GM19467 (cell line): ENCODE results near the gene MYO18A.

Source experiments
- ATAC-seq: cut with Tn5 transposase; IDR thresholded peaks from one replicate; pipeline ENCODE4 v1.9.1; 2021; ENCODE audit warnings: mild to moderate bottlenecking, moderate library complexity; ENCODE audit not compliant: unreplicated experiment

The MYO18A gene

DNA sequence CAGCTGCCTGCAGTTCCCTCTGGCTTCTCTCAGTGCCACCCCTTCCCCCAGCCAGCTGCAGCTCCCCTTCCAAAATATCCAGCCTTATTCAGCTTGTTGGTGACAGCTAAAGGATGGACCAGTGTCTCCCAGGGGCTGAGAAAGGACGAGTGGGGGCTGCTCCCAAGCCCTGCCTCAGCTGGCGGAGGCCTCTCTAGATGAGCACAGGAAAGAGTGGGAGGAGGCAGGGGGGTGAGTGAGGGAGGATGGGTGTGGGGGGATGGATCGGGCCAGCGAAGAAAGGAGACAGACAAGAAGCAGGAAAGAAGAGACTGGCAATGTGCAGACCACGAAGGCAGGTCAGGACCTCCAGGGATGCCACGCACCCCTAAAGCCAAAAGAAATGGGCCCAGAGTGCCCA is 119.7 kb downstream of the MYO18A start:
- ATAC-seq: no peak

DNA sequence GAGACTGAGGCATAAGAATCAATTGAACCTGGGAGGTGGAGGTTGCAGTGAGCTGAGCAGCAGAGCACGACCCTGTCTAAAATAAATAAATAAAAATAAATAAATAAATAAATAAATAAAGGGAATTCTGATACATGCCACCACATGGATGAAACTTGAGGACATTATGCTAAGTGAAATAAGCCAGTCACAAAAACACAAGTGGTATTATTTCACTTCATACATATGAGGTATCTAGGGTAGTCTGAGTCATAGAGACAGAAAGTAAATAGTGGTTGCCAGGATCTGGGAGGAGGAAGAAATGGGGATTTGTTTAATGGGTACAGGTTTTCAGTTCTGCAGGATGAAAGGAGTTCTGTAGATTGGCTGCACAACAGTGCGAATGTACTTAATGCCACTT is 120.9 kb downstream of the MYO18A start:
- ATAC-seq: no peak

DNA sequence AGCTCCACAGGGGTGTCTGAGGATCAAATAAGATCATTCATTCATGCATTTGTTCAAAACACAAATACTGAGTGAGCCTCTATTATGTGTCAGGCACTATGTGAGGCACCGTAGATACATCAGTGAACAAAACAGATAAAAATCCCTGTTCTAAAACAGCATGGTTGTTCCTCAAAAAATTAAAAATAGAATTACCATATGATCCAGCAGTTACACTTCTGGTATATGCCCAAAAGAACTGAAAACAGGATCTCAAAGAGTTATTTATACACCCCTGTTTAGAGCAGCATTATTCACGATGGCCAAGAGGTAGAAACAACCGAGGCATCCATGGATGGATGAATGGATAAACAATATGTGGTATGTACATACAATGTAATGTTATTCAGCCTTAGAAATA is 121.8 kb downstream of the MYO18A start:
- no peak for ATAC-seq

- ATAC-seq: no peak
Observed at GRCh38 chr17:29057361-29057760, 122.8 kb downstream of the MYO18A start.

- no peak for ATAC-seq
Observed at GRCh38 chr17:29054835-29055234, 125.4 kb downstream of the MYO18A start.

GRCh38 chr17:29051731-29052130 is 128.5 kb downstream of the MYO18A start:
- no peak for ATAC-seq

DNA sequence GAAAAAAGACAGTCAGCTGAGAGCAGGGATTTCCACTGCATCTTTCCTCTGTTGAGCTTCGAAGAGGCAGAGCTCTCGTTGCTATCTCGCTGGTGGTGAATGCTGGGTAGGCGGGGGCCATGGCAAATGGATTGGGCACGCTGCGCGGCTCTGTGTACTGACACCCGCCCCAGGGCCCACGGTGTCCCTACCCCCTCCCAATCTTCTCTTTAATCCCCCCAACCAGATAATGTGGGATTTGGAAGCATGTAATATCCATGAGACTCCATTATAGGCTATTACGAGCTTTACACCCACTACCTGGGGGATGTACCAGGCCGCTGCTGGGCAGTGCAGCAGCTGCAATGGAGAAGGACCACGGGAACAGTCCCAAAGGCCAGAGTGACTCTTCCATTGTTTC is 129.0 kb downstream of the MYO18A start:
- ATAC-seq: no peak

DNA sequence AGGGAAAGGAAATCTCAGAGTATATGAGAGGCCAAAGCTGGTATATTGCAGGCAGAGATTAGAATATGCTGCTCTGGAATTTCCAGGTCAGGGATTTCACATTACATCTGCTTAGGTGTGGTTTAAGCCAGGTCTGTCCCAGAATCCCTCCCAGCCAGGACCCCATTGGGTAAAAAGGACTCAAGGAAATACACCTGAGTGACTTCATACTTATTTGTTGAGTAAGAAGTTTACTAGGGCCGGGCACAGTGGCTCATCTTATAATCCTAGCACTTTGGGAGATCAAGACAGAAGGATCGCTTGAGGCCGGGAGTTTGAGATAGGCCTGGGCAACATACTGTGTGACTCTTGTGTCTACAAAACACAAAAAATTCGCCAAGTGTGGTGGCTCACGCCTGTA is 130.0 kb downstream of the MYO18A start:
- no peak for ATAC-seq

- ATAC-seq: no peak
Observed at GRCh38 chr17:29049541-29050145, 130.6 kb downstream of the MYO18A start.

DNA sequence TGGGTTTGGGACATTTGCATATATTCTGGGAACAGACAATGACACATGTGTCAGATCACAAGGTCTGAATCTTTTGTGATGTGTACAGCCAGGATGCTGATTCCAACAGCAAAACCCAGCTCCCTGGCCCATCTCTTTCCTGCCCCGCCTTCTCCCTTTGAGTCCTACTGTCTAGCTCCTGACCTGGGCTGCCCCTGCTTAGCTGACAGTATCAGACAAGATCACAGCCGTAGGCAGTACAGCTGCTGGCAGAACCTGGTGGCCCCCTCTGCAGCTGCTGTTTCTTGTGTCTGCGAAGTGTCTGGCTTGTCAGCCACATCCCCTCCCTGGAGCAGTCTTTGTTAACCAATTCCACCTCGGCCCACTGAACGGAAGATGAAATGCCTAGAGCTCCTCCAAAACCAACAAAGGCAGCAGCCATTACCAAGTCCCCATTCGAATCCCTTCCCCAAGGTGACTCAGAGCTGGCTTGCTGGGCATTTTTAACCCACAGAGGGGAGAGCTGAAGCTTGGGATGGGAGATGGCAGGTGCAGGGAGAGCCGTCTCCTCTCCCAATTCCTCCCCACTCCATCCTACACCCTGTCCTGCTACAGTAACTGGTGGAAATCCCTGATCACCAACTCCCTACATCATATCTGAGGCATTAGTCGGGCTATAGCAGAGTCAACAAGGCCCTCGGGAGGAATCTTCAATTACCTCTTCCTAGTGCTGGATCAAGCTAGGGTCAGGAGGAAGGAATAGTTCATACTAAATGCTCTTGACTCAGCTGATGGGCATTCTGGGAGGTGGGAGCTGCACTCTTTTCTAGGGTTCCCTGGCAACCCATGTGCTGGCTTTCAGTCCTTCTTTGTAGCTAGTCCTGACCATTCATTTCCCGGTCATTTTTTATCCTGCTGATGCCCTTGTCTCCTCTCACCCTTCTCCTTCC is 131.5 kb downstream of the MYO18A start:
- ATAC-seq: no peak

DNA sequence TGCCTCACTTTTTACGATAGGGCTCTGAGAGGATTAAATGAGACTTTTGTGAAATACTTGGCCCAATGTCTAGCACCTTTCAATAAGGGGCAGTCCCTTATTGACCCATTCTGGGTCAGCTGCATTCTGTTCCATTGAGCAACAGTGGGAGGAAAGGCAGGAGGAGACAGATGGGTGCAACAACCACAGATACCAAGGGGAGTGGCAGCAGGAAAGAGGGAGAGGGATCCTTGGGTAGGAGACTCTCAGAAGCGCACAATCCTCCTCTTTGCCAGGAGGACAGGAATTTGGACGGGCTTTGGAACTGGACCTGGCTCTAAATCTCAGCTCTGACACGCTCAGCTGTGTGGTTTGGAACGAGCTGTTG is 133.7 kb downstream of the MYO18A start:
- no peak for ATAC-seq

GRCh38 chr17:29045734-29046472 is 134.3 kb downstream of the MYO18A start:
- no peak for ATAC-seq

DNA sequence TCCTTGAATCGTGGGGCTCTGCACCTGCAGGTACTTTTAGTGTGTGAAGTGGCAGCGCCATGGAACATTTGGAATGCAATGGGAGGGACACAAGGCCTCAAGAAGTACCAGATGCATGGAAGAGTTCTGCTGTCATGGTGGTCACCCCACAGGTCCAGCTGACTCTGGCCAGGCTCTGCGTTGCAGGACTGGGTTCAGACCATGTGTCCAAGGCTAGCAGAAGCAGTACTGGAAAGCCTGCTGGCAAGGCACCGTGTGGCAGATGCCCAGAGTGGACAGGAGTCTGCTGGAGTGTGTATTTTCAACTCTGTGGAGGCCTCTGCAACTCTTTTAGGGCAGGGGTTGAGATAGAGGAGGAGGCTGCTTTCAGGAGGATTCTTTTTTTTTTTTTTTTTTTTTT is 135.2 kb downstream of the MYO18A start:
- no peak for ATAC-seq

GRCh38 chr17:29043539-29044145 is 136.6 kb downstream of the MYO18A start:
- ATAC-seq: no peak

- no peak for ATAC-seq
Observed at GRCh38 chr17:29042679-29043538, 137.3 kb downstream of the MYO18A start, which contains the start of gene PIPOX. PIPOX (plus strand) TSS chr17:29043141; CDS start chr17:29043226, 85 bp downstream.

DNA sequence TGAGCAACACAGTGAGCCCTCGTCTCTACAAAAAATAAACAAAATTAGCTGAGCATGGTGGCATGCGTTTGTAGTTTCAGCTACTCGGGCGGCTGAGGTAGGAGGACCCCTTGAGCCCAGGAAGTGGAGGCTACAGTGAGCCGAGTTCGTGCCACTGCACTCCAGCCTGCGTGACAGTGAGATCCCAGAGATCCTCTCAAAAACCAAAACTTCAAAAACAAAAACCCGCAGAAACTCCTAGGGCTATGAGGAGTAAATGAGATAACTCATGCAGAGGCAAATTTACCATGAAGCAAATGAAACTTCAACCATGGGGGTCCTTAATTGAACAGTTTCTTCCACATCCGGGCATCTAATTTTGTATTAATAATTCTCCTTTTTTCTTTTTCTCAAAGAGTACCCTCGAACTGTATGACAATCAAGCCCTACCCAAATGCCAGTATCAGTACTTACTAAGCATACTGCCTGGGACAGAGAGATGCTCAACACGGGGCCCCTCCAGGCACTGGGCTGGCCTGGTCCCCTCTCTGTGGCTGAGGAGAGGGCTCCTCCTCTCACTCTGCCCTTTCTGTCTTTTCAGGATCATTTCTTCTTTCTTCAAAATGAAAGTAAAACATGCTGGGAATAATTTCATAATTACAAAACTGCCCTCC is 138.0 kb downstream of the MYO18A start:
- no peak for ATAC-seq

GRCh38 chr17:29041571-29041970 is 138.6 kb downstream of the MYO18A start:
- no peak for ATAC-seq

GRCh38 chr17:29041091-29041490 is 139.1 kb downstream of the MYO18A start:
- ATAC-seq: no peak

- no peak for ATAC-seq
Observed at GRCh38 chr17:29039764-29040598, 140.2 kb downstream of the MYO18A start.
